Stimulated activated CD4-positive, alpha-beta T cell treated with anti-CD3 and anti-CD28 coated beads, TNF-alpha, amount 100 ng/mL, for 1 hour (primary cell): ENCODE results near the gene MAP3K13.
A peak's percentile ranks its signal among the peaks of the same experiment; 100 is the strongest.
"Not testable (repeated sequence)": the region's sequence is repeated elsewhere in the genome, so short reads cannot be mapped to it uniquely, and the experiment has no call there.

Experiments used
- DNase-seq, 3 donors: peaks; one replicate each; pipeline ENCODE4 v3.0.0-alpha.2; 2020; ENCODE audit warnings: low read depth in 3 of 3, low spot score in 1 of 3

The MAP3K13 gene

GRCh38 chr3:185341616-185342458, 21.1 kb upstream of the MAP3K13 start:
- no peak for DNase-seq

- DNase-seq: no peak
These were observed 20.3 kb upstream of the MAP3K13 start for GRCh38 chr3:185342459-185343174.

- DNase-seq: no peak
These were observed 15.5 kb upstream of the MAP3K13 start for GRCh38 chr3:185347399-185347798.

GRCh38 chr3:185350841-185351240, 12.1 kb upstream of the MAP3K13 start:
- DNase-seq: no peak

GRCh38 chr3:185351396-185351795, 11.5 kb upstream of the MAP3K13 start:
- no peak for DNase-seq

GRCh38 chr3:185353225-185353624, 9.7 kb upstream of the MAP3K13 start:
- no peak for DNase-seq

GRCh38 chr3:185353823-185354614, 8.9 kb upstream of the MAP3K13 start:
- DNase-seq: peak in 2 of 3 donors; percentile 13 to 45

- DNase-seq: no peak
These were observed 6.4 kb upstream of the MAP3K13 start for GRCh38 chr3:185356499-185356898.

- no peak for DNase-seq
These were observed 1.0 kb upstream of the MAP3K13 start for GRCh38 chr3:185361920-185362319.

- DNase-seq: no peak
These were observed 797 bp downstream of the MAP3K13 start for GRCh38 chr3:185363662-185364203.

GRCh38 chr3:185365291-185366073, 2.5 kb downstream of the MAP3K13 start:
- DNase-seq: no peak

GRCh38 chr3:185366074-185366335, 3.1 kb downstream of the MAP3K13 start:
- DNase-seq: no peak

- no peak for DNase-seq
These were observed 4.0 kb downstream of the MAP3K13 start for GRCh38 chr3:185366913-185367312.

GRCh38 chr3:185370349-185370748, 7.4 kb downstream of the MAP3K13 start:
- DNase-seq: not testable (repeated sequence)

GRCh38 chr3:185371306-185372074, 8.6 kb downstream of the MAP3K13 start:
- no peak for DNase-seq

- no peak for DNase-seq
These were observed 18.6 kb downstream of the MAP3K13 start for GRCh38 chr3:185381320-185382058.

GRCh38 chr3:185382154-185382553, 19.2 kb downstream of the MAP3K13 start:
- no peak for DNase-seq

GRCh38 chr3:185386515-185386914, 23.6 kb downstream of the MAP3K13 start:
- not testable (repeated sequence) for DNase-seq

- DNase-seq: no peak
These were observed 24.7 kb downstream of the MAP3K13 start for GRCh38 chr3:185387646-185388045.
